Activated CD4-positive, alpha-beta T cell treated with anti-CD3 and anti-CD28 coated beads, Interleukin-2, amount 50 U/mL, for 16 hours (primary cell): ENCODE measurements around the gene ARHGEF40.

Source experiments
- DNase-seq: peaks from one replicate; pipeline ENCODE4 v3.0.0-alpha.2; 2020

The ARHGEF40 gene

DNA sequence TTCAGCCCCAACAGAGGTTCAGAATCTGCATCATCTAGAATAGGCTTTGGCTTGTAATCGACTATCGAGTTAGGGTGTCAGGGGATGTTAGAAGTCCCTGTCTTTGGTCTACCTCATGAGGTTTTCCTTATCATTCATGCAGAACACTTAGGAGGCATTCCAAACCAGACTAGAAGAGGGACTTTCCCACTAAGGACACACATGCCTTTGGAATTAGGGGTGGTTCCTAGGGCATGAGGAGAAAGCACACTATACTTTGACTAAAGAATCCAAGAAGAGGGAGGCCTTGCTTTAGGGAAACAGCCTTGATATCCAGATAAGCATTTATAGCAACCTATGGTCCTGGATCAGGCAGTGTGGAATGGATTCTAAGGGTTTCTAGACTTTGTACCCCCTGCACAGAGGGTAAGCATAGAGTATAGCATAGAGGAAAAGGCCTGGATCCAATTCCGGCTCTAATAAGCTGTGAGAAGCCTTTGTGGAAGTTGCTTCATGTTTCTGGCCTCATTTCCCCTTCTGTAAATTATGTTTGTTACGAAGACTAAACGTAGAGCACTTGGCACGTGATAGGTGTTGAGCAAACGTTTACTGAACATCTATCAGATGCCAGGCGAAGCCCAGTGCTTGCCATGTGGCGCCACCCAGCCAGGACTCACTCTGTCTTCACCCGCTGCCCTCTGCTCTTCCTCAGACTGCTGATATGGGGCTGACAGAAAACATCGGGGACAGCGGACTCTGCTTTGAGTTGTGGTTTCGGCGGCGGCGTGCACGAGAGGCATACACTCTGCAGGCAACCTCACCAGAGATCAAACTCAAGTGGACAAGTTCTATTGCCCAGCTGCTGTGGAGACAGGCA lies 15.1 kb downstream of the ARHGEF40 start:
- no peak for DNase-seq

DNA sequence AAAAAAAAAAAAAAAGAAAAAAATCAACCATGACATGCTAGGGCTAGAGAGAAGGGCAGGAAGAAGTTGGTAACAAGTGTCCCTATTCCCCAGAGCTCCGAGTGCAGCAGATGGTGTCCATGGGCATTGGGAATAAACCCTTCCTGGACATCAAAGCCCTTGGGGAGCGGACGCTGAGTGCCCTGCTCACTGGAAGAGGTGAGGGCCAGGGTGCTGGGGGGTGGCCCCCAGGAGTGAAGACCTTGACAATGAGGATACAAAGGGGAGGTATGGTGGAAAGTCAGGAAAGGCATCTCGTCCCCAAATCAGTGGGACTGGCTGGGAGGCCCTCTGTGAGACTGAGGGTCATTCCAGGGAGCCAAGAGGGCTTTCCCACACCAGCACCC lies 16.8 kb downstream of the ARHGEF40 start:
- DNase-seq: no peak

DNA sequence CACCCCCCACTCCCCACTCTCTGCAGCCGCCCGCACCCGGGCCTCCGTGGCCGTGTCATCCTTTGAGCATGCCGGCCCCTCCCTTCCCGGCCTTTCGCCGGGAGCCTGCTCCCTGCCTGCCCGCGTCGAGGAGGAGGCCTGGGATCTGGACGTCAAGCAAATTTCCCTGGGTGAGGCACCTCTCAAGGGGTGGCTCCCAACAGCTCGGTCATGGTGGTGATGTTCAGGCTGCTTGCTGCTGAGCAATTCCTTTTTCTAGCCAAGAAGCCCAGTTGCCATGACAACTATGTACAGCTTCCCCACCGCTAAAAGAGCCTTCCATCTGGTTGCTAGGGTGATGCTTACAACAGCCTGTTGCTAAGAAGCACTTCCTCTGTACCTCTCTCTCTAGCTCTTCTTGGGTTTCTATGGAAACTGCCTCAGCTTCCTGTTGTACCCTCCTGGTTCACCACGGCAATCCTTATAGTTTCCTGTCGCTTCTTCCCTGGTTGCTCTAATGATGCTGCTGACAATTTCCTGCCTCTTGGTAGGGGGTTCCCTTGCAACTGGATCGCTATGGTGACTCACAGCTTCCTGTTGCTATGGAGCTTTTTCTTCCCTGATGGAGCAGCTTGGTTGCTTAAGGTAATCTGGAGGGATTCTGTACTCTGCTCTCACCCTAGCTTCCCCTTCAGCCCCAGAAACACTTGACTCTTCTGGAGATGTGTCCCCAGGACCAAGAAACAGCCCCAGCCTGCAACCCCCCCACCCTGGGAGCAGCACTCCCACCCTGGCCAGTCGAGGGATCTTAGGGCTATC lies 17.4 kb downstream of the ARHGEF40 start:
- DNase-seq: peak; percentile 79

DNA sequence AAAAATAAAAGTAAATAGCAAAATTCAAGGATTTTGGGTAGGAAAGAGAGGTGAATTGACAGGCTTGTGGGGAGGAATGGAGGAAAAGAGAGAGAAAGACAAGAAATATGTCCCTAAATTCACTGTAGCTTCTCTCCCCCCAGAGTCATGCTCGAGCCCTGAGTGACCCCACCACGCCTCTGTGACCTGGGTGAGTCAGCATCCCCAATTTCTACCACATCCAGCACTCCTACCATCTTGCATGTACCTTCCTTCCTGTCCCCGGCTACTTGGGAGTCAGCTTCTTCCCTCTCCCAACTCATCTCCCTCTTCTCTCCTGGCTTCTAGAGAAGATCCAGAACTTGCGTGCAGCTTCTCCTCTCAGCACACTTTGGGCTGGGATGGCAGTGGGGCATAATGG lies 18.6 kb downstream of the ARHGEF40 start:
- no peak for DNase-seq

DNA sequence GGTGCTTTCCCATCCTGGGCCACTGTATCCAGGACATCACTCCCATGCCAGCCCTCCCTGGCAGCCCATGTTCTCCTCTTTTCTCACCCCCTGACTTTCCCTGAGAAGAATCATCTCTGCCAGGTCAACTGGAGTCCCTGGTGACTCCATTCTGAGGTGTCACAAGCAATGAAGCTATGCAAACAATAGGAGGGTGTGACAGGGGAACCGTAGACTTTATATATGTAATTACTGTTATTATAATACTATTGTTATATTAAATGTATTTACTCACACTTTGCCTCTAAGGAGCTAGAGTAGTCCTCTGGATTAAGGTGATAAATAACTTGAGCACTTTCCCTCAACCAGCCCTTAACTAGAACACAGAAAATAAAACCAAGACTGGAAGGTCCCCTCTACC lies 19.2 kb downstream of the ARHGEF40 start:
- DNase-seq: no peak

DNA sequence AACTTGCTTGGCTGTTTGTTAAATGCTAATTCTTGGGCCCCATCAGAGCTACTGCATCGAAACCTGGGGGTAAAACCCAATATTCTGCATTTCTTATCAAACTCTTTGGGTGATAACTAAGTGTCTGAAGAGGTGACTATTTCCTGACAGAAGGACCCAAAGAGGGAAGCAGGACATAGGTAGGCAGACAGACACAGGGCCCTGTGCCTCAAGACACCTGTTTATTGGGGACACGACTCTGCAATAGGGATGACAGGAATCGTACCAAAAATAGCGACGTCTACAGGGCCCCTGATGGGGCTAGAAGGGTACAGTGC lies 19.7 kb downstream of the ARHGEF40 start:
- no peak for DNase-seq

DNA sequence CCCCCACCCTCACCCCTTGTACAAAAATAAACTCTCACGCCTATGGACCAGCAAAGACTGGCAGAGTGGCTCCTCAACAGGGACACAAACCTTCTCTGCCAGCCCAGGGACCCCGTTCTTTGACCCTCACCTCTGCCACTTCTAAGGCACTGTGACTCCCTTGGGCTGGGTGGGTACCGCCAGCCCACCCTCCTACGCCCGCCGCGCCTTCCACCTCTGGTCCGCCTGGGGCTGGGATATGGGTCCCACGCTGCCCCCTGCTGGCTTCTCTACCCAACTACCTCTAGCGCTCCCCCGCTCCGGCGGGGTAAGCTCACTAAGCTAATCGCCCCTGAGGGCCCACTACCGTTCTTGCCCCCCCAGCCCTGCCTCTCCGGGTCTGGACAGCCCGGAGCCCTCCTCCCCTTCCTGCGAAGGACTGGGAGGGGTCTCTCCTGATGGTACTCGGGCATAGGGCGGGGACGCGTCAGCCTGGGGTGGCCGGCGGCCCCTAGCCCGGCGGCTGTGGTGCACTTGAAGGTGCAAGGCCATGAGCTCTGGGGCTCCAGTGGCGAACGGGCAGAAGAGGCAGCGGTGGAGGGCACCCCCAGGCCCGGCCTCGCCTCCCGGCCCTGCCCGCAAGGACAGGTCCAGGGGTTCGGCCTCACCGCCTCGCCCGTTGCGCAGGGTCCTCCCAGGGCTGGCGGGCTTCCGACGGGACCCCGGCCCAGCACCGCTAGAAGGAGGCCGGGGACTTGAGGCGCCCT lies 20.3 kb downstream of the ARHGEF40 start:
- DNase-seq: peak; percentile 20

DNA sequence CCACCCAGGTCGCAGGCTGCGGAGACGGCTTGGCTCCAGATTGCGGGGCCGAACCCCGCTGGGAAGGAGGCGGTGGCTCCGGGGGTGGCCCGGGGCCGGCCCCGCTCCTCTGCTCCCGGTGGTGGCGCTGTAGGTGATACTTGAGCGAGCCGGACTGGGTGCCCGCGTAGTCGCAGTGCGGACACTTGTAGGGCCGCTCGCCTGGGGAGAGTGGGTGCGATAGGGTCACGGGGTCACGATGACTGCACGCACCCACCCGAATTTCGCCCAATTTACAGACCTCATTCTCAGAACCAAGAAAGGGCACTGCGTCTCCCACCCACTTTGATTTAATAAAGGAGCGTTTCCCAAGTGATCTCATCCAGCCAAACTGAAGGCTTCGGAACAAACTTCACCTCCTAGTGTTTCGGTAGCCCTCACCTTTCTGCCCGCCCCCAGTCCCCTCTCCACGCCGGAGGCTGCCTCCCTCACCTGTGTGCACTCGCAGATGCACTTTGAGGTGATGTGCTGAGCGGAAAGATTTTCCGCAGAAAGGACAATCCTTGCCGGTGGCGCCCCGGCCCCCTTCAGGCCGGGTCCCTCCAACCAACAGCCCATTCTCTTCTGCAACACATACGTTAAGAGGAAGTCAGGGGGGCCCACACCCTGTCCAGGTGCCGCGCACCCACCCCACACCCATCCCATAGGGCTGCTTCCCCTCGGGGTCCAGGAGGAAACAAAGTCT lies 21.0 kb downstream of the ARHGEF40 start:
- DNase-seq: no peak

DNA sequence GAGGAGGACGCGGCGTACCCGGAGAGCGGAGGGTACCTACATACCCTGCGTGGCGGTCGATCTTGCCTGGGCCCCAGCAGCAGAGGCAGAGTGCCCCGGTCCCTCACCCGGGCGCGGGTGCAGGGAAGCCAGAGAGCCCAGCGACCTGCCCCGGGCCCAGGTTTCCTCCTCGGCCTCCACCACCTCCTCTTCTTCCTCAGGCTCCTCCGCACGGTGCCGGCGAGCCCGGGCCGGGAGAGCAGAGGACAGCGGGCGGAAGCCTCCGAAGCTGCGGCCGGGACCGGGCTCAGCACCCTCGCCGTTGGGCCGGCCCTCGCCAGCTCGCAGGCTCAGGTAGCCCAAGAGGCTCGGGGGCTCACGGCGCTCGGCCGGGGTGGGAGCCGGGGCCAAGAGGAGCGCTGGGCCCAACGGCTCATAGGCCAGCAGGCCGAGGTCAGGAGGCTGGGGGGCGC lies 21.7 kb downstream of the ARHGEF40 start:
- DNase-seq: no peak

DNA sequence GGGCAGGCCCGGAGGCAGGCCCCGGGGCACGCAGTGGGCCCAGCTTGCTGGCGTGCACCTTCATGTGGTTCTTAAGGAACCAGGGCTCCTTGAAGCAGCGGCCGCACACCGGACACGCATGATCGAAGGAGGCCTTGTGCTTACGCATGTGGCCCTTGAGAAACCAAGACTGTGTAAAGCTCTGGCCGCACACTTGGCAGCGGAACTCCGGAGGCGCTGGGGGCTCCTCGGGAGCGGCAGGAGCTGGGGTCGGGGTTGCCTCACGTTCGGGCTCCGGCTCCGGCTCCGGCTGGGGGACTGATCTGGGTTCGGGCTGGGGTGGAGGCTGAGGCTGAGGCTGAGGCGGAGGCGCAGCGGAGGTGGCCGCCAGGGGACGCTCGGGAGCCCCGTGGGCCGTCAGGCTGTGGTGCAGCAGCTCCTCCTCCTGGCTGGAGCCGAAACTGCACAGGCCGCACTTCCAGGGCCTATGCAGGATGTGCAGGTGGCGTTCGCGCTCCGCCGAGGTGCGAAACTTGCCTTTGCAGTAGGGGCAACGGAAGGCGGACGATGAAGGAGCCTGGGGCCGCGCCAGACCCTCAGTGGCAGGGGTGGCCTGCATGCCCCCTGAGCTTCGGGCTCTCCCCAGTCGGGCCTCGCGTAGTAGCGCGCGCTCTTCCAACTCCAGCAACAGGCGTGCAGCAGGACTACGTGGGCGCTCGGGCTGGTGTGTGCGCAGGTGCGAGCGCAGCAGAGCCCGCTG lies 22.3 kb downstream of the ARHGEF40 start:
- DNase-seq: peak; percentile 89

DNA sequence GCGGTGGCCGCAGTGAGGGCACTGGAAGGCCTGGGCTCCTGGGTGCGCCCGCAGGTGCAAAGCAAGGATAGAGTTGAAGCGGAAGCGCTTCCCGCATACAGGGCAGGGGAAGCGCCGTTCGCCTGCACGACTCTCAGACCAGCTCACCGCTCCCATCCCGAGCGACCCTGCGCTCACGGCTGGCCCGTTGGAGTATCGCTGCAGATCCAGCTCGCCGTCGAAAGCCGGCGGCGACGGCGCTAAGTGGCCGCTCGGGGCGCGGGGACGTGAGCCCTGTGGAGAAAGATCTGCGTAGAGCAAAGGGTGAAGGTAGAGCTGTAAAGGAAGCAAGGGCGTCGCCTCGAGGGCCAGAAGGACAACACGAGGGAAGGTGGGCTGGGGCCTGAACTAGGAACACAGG lies 22.9 kb downstream of the ARHGEF40 start:
- no peak for DNase-seq

DNA sequence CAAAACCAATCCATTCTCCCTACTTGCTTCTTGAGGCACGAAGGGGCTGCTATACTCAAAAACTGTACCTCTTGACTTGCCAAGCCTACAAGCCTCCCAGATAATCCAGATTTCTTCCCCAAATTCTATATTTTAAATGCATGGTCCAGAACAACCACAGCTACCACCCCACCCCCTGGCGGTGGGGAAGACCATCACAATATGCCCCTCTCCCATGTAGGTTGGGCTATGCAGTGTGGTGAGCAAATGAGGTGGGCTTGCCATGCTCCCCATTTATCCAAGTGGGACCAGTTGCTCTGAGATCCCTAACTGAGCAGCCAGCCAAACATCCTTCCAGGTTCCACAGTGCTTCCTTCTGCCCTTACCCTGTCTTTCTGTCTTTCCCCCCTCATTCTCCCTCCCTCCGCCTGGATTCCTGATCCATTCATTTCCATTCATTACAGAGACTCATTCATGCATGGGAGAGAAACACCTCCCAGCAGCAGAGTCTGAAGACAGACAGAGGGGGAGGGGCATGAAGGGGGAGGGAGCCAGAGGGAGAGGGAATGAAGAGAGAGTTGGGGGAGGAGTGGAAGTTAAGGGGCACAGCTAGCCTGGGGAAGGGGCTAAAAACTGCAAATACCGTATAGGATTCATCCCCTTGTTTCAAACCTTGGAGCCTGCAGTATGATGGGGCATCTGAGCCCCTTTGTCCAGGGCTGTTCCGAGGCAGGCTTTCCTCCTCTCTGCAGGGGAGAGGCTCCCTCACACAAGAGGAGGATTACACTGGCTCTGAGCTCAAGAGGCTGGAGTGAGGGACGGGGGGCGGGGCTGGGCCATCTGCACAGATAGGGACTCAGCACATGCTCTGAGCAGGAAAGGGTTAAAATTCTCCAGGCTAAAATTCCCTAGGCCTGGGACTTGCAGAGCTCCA lies 23.9 kb downstream of the ARHGEF40 start:
- no peak for DNase-seq

DNA sequence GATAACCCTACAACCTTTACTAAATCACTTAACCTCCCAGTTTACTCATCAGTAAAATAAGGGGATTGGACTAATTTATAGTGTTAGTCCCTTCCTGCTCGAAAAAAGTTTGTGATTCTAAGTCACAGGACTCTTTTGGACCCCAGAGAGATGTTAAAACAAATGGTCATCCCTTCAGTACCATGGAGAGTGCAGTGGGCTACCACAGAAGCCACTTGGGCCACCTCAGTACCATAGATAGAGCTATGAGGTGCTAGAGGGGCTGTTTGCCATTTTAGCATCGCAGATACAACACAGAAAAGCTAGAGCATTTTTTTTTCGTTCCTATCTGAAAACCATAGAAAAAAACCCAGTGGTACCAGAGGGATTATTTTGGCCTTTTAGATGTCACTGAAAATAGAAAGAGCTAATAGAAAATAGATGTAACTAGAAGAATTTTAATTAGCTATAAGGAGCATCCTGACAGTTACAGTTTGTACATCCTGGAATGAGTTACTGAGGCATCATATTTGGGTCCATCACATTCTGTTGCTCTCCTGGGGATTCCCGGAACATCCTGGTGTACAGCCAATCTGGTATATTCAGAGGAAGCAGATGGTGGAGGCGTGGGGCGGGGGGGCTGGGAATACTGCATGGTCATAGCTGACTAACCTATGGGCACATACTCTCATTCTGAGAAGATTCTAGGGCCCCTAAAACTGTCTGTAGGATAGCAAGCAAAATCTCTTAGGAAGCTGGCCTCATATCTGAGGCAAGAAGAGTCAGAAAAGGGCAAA lies 25.5 kb downstream of the ARHGEF40 start:
- DNase-seq: no peak

DNA sequence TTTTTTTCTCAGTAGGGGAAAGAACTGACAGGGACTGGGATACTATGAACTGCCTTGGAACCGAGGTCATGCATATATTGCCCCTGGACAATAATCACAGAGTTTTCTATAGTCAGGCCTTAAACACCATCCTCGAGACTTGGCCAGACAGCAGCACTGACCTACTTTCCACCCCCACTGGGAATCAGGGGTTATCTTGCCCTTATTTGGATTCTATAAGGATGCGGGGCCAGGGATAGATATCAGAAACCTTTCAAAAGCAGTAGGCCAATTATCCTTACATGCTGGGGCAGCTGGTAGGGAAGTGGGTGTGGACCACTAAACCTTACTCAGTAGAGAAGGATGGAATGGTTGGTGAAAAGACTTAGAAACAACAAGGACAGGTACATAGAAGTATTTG lies 26.3 kb downstream of the ARHGEF40 start:
- no peak for DNase-seq

DNA sequence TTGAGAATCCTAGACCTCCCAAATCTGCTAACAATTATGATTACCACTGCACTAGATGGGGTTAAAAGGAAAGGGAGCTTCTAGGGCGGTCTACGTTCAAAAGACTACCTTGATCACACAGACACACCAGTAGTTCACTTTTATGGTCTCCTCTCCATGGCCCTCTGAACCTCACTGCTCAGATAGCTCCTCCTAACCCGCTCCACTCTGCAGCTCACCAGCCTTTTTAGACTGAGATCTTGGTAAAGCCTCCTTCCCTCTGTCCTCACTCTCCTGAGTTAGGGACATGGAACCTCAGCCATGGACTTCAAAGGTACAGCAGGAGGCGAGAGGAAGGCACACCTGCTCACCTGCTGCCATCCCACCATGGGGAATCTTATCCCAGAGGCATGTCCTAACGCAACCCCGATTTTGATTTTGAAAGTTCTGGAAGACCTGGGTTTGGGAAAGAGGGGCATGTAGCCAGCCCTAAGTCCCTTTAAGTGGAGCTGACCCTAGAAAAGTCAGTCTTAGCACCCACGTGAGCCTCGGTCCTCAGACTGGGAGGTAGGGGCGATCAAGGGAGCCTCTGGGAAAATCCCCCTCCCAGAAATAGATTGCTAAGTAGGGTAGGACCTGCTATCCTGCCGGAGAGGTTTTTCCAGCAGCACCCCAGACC lies 27.0 kb downstream of the ARHGEF40 start:
- DNase-seq: no peak

DNA sequence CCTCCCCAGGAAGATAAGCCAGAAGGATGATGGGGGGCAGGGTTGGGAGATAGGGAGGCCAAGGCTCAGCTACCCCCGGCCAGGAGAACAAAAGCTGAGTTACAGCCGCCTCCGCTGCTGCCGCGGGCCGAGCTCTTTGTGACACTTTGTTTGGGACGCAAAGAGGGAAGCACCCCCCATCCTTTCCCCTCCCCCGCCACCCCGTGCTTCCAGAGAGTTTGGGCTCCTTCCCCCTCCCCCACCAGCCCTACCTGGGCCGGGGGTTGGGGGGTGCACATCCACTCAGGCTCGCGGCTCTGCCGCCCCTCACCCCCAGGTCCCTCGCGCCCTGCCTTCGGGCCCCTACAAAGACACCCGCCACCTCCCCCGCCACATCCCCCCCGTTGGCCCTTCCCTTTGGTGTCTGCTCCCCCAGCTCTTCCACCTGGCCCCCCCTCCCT lies 27.6 kb downstream of the ARHGEF40 start:
- DNase-seq: no peak

DNA sequence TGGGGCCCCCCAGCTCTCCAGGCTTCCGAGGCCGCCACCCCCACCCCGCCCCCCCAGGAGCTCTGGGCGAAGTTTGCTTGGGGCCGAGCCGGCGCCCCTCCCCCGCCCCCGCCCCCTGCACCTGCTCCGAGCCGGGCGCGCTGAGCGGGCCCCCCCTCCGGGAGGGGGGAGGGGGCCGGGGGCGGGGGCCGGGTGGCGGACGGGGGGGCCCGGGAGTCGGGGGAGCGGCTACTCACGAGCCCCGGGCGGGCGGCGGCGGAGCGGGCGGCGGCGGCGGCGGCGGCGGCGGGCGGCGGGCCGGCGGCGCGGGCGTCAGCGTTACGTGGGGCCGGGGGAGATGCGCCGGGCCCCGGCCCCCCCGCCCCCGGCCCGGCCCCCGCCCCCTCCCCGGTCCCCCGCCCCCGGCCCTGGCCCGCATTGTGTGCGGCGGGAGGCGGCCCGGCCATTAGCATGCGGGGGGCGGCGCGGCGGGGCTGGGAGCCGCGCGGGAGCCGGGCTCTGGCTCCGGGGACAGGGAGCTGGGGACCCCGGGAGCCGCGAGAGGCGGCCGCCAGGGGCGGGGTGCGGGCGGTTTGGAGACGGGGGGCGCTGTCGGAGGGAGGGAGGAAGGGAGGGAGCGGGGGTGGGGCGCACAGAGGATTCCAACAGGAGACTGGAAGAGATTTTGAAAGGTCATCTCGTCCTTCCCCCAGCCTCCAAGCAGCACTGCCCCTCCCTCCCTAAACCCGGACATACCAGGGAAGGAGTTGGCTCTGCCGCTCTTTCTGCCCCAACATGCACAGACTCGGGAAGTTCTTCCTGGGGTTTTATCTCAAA lies 28.2 kb downstream of the ARHGEF40 start, which contains the start of gene ZNF219:
Gene ZNF219, minus strand, starts transcription at position 580 of the 816 bp plus-strand sequence. CDS start 5,064 bp downstream, outside the sequence.
- DNase-seq: no peak

DNA sequence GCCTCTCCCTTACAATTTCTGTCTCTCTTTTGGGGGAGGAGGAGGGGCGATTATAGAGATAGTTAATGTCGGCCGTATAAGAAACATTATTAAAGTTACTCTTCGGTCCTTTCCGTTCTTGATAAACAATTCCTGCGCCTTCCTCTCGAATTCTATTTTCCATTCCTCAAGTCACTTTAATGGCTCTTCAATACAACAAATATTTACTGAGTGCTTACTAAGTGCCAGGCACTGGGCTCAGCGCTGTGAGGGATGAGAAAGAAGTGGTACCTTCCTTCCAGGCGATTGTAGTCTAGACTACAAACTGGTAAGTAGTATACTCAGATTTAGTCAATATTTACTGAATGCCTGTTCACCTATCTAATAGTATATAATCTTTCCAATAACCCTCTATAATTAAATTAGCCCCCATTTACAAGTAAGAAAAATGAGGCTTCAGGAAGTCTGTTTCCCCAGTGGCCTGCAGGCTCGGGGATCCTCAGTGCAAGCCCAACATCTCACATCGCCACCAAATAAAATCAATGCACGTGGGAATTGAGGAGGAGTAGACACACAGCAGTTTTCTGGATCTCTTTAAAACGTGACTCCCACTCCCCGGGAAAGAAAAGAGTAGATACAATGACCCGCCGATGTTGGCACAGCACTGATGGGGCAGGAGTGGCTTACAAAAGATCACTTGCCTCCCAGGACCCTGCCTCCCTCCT lies 28.9 kb downstream of the ARHGEF40 start:
- DNase-seq: no peak
